Astrocyte of the spinal cord (primary cell): Measurements from ENCODE around the gene MTHFD2L.

Experiments
- DNase-seq: peaks from one replicate; pipeline ENCODE4 v3.0.0; 2011; ENCODE audit warnings: low read depth, low spot score
- H3K4me3 ChIP-seq: 2 replicates; pipeline ENCODE4 v1.5.1; 2011; ENCODE audit warnings: low read depth, mild to moderate bottlenecking, low read length, moderate library complexity
- in situ Hi-C: cut with HindIII; loops from 2 replicates; pipeline ENCODE4 v1.10.0; 2017; ENCODE audit warnings: low sequenced_read_pairs
- TF ChIP-seq, protein P1 (sequence below): IDR thresholded peaks from 2 replicates; pipeline ENCODE4 v1.5.1; 2012; ENCODE audit warnings: low read depth, mild to moderate bottlenecking, low read length, inconsistent platforms

MTHFD2L gene

DNA sequence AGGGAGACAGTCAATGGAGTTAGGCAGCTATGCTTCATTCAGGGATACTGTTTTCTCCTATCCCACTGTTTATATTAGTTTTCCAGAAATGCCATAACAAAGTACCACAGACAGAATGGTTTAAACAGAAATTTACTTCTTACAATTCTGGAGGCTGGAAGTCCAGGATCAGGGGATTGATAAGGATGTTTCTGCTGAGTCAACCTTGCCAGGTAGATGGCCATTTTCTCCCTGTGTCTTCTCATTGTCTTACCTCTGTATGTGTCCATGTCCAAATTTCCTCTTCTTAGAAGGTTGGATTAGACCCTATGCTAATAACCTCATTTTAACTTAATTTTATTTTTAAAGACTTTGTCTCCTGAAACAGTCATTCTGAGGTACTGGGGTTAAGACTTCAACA, 129.9 kb downstream of the MTHFD2L start:
- no peak for DNase-seq
- TF ChIP-seq, protein P1, sequence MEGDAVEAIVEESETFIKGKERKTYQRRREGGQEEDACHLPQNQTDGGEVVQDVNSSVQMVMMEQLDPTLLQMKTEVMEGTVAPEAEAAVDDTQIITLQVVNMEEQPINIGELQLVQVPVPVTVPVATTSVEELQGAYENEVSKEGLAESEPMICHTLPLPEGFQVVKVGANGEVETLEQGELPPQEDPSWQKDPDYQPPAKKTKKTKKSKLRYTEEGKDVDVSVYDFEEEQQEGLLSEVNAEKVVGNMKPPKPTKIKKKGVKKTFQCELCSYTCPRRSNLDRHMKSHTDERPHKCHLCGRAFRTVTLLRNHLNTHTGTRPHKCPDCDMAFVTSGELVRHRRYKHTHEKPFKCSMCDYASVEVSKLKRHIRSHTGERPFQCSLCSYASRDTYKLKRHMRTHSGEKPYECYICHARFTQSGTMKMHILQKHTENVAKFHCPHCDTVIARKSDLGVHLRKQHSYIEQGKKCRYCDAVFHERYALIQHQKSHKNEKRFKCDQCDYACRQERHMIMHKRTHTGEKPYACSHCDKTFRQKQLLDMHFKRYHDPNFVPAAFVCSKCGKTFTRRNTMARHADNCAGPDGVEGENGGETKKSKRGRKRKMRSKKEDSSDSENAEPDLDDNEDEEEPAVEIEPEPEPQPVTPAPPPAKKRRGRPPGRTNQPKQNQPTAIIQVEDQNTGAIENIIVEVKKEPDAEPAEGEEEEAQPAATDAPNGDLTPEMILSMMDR: no peak
- H3K4me3 ChIP-seq: no peak overlapping the region
- in situ Hi-C loops: no loop called here

DNA sequence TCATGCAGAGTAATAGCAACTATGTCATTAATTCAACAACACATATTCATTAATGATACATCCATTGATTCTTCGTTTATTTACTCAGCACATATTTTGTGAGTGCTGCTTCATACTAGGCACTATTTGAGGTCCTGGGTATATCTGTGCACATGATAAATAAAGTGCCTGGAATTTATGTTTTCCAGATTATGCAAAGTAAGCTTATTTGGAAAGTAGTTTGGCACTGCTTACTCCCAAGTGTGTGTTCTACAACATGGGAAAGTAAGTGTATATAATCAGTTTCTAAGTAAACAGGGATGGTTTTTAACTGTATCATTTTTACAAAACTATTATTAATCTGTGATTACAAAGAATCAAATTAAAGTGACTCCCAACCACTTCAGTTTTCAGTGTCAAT, 133.6 kb downstream of the MTHFD2L start:
- DNase-seq: no peak
- in situ Hi-C loops: no loop called here
- H3K4me3 ChIP-seq: no peak overlapping the region
- TF ChIP-seq, protein P1: no peak

DNA sequence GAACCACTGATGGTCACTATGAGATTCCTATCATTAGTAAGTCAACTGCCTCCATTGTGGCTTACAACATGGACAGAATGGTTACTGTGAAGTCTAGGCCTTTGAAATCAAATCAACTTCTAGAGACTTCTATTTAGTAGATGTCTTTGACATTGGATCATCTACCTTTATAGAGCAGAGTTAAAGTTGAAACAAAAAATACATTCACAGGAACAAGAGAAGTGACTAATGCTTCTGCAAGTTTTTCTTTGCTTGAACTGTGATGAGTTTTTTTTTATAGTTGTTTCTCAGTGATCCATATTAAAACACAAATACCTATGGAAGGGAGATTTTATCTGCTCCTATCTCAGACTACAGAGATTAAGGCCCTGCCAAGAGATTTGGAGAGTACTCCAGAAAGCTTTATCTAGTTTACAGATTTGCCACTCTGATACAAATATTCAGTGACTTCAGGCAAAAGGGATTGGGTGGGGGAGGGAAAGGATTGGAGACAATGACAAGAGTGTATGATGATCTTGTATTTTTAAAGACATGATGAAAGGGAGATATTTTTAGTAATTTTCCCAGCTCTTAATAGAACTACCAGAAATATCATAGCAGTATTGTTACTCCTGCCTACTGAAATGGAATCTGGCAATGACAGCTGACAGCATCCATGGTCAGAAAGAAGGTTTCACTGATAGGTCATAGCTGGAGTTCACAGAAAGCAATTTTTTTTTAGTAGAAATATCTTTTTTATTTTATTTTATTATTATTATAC, 134.4 kb downstream of the MTHFD2L start:
- DNase-seq: no peak
- TF ChIP-seq, protein P1: no peak
- no peak overlapping the region for H3K4me3 ChIP-seq
- in situ Hi-C loops: no loop called here

DNA sequence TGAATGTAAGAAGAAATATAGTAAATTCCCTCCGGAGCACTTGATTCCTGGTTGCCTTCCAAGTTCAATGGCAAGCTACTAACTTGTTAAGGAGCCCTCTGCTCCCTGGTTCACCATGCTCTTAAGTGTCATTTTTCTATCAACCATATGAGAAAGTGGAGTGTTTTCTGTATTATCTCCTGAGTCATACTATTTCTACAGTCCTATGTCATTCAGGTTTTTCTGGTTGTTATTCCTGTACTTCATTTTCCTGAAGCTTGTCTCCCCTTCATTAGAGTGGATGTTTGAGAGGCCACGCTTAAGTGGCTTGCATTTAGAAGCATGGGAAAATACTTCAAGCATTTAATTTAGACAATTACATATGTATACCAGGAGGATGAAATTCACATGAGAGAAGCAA, 135.6 kb downstream of the MTHFD2L start:
- in situ Hi-C loops: no loop called here
- TF ChIP-seq, protein P1: no peak
- no peak overlapping the region for H3K4me3 ChIP-seq
- no peak for DNase-seq

DNA sequence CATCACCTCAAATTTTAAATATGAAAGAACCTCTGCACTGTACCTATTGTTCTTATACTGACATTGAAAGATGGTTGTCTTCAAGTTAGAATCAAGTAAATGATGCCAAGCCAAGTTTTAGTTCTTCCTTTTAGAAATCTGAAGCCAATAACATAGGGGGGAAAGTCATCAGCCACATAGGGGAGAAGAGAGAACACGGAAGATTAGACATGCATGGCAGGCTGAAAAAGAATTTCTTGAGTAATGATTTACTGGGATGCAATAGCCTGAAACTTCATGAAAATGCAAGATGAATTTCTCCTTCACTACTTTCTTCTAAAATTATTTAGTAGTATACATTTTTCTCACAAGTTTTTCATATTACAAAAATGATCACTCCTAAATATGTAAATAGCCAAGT, 136.8 kb downstream of the MTHFD2L start:
- in situ Hi-C loops: no loop called here
- TF ChIP-seq, protein P1: no peak
- H3K4me3 ChIP-seq: no peak overlapping the region
- DNase-seq: no peak

DNA sequence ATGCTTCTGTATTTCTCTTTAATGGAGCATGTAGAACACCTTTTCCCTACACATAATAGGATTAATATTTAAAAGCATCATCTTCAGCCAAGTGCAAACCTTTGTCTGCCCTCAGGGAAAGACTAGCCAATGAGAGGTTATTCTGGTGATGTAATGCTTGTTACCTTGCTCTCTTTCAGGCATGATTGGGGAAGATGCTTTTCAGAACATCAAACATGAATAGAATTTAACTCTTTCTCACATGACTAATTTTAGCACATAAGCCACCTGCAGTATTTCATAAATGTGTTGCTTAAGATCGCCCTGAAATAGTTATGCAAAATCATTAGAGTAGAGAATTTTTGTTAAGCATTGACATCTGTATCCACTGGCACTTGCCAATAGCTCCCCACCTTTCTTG, 139.6 kb downstream of the MTHFD2L start:
- TF ChIP-seq, protein P1: no peak
- DNase-seq: no peak
- in situ Hi-C loops: no loop called here
- H3K4me3 ChIP-seq: no peak overlapping the region
